ENCODE data around the gene RAB29.

GRCh38 chr1:205729945-205730610, 45.2 kb downstream of the RAB29 start:
- TF ChIP-seq CTCF (IDR thresholded peaks at IDR 0.05 in 4 of 5, conservative IDR thresholded peaks at IDR 0.05 in 1 of 5) (no peak), POLR2A (IDR thresholded peaks at IDR 0.05) (no peak)

Measured in gastrocnemius medialis (tissue), 4 donors.